ENCODE results near the gene PNPO.
A peak's percentile ranks its signal among the peaks of the same experiment; 100 is the strongest.
"Not testable (repeated sequence)": the region's sequence is repeated elsewhere in the genome, so short reads cannot be mapped to it uniquely, and the experiment has no call there.

Gene PNPO

GRCh38 chr17:47918991-47919390 is 22.4 kb upstream of the PNPO start:
- DNase-seq: no peak

DNA sequence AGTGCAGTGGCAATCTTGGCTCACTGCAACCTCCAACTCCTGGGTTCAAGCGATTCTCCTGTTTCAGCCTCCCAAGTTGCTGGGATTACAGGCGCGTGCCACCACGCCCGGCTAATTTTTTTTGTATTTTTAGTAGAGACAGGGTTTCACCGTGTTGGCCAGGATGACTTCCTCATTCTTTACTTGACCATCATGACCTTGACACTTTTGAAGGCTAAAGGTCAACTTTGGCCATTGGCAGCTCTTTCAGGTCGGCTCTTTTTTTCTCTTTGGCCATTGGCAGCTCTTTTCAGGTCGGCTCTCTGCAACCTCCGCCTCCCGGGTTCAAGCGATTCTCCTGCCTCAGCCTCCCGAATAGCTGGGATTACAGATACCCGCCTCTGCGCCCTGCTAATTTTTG is 21.5 kb upstream of the PNPO start:
- DNase-seq: not testable (repeated sequence)

DNA sequence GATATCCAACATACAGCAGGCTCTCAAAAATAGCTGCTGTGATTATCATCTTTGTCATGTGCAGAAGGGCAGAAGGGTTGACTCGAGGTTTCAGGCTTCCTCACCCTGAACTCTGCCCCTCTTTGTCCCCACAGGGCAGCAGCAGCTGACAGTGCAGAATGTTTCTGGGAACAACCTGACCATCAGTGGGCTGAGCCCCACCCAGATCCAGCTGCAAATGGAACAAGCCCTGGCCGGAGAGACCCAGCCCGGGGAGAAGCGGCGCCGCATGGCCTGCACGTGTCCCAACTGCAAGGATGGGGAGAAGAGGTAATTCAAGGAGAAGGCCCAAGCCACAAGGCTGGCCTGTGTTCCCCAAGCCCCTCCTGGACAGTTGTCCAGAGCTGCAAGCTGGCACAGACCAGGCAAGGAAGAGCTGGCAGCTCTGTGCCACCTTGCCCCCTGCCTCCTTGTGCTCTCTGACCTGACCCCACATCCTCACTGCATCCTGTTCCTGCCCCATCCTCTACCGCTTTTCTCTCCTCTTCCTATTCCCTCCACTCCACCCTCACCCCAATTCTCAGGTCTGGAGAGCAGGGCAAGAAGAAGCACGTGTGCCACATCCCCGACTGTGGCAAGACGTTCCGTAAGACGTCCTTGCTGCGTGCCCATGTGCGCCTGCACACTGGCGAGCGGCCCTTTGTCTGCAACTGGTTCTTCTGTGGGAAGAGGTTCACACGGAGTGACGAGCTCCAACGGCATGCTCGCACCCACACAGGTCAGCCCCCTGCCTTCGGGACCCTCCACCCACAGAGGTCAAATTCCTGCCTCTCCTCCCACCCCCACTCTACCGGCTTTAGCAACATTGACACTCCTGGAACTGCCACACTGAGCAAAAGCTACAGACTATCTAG is 16.3 kb upstream of the PNPO start:
- no peak for DNase-seq

DNA sequence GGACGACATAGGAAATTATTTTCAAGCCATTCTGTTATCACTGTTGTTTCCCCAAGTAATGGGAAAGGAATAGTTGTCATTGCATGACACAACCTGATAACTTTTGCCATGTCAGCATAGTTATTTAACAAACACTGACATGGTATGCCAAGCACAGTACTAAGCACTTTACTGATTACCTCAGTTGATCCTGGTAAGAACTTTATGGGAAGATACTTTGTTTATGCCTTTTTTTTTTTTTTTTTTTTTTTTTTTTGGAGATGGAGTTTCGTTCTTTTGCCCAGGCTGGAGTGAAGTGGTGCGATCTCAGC is 15.7 kb upstream of the PNPO start:
- DNase-seq: no peak

- no peak for DNase-seq
Measured at GRCh38 chr17:47927821-47928400, 13.5 kb upstream of the PNPO start.

DNA sequence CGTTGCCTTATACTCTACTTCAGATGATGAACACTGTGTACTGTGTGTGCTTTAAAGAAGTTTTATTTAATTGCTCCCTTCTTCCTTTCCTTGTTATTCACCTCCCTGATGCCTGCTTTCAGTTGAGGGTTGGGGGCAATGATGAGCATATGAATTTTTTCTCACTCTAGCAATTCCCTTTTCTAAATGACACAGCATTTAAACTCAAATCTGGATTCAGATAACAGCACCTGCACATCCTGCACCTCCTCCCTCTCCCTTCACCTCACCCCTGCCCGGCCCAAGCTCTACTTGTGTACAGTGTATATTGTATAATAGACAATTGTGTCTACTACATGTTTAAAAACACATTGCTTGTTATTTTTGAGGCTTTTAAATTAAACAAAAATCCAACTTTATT is 13.0 kb upstream of the PNPO start:
- no peak for DNase-seq

DNA sequence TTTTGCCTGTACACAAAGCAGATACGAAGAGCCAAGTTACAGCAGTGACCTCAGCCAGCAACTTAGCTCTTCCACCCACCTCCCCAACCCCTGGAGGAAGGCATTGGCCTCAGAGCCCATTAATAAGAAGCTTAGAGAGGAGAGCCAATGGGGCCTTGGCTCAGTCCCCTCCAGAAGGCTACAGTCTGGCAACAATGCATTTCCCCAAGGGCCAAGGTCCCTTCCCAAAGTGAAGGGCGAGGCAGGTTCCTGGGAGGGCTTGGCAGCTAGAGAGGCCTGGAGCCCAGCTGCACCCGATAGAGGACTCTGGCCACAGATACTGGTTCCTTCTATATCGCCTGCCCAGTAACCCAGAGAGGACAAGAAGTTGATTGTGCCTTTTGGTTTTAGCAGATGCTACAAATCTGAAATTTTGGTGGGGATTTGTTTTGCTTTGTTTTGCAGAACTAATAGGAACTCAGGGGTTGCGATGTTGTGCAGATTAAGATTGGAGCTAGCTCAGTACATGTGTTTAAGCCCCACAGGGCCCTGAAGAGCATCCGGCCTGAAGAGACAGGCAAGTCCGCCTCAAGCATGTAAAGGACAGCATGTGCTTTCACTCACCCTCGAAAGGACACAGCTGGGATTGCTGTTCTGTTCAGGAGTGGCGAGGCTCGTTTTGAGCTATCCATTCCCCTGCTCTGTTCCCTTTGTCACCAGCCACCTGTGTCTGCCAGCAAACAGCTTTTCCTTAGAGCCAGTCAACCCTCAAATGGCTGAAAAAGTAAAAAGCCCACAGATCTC is 12.0 kb upstream of the PNPO start:
- DNase-seq: no peak

GRCh38 chr17:47931848-47932247 is 9.5 kb upstream of the PNPO start:
- no peak for DNase-seq

DNA sequence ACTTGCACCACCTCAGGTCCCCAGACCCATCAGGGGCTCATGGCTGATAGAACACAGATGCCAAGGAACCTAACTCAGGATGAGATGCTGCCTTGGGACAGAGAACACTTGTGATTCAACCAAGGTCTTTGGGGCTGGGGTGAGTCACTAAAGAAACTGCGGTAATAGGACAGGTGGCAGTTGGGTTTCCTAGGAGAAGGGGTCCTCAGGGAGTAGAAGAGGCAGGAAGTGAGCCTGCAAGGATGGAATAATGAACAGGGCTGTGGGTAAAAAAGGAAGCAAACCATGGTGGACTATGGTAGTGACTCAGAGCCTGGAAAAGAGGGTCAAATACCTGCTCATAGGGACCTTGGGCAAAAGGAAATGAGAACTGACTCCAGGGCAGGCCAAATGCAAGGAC is 6.5 kb upstream of the PNPO start:
- no peak for DNase-seq

DNA sequence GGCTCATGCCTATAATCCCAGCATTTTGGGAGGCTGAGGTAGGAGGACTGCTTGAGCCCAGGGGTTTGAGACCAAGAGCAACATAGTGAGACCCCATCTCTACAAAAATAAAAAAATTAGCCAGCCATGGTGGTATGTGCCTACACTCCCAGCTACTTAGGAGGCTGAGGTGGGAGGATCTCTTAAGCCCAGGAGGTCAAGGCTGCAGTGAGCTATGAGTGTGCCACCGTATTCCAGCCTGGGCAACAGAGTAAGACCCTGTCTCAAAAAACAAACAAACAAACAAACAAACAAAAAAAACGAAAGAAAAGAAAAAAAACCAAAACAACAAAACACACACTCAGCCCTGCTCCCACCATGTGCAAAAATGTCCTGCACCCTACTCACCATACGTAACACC is 5.9 kb upstream of the PNPO start:
- not testable (repeated sequence) for DNase-seq

- no peak for DNase-seq
Measured at GRCh38 chr17:47935961-47936360, 5.4 kb upstream of the PNPO start.

- DNase-seq: no peak
Measured at GRCh38 chr17:47937941-47938340, 3.4 kb upstream of the PNPO start.

DNA sequence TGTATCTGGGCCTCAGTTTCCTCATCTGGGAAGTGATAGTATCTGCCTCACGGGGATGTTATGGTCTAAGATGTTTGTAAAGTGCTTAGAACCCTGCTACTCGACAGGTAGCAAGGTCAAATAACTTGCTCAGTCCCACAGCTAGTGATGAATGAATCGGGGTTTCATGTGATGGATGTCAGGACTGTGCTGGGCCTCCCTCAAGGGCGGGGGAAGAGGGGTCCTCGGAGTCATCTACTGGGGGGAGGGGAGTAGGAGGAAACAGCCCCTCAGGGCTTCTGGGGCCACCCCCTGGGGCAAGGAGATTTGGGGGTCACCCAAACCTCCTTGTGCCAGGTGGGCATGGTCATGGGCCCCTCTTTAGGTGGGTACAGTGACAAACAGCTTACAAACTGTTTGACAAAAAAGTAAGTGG is 732 bp downstream of the PNPO start:
- no peak for DNase-seq

GRCh38 chr17:47942568-47942967 is 1.2 kb downstream of the PNPO start:
- DNase-seq: peak in 1 of 2 experiments; percentile 18

DNA sequence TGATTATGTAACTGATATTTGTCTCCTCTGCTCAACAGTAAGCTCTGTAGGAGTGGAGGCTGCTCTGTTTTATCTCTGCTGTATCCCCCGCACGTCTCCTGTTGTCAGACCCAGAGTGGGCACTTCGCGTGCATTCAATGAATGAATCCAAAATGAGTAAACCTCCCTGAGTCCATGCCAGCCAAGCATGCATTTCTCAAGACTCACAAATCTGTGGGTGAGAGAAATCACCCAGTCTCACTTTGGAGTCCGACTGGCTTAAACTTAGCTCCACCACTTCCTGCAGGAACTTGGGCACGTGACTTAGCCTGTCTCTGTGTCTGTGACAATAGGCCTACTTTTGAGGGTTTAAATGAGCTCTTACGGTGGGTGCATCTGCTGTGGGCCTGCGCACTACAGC is 3.7 kb downstream of the PNPO start:
- no peak for DNase-seq

DNA sequence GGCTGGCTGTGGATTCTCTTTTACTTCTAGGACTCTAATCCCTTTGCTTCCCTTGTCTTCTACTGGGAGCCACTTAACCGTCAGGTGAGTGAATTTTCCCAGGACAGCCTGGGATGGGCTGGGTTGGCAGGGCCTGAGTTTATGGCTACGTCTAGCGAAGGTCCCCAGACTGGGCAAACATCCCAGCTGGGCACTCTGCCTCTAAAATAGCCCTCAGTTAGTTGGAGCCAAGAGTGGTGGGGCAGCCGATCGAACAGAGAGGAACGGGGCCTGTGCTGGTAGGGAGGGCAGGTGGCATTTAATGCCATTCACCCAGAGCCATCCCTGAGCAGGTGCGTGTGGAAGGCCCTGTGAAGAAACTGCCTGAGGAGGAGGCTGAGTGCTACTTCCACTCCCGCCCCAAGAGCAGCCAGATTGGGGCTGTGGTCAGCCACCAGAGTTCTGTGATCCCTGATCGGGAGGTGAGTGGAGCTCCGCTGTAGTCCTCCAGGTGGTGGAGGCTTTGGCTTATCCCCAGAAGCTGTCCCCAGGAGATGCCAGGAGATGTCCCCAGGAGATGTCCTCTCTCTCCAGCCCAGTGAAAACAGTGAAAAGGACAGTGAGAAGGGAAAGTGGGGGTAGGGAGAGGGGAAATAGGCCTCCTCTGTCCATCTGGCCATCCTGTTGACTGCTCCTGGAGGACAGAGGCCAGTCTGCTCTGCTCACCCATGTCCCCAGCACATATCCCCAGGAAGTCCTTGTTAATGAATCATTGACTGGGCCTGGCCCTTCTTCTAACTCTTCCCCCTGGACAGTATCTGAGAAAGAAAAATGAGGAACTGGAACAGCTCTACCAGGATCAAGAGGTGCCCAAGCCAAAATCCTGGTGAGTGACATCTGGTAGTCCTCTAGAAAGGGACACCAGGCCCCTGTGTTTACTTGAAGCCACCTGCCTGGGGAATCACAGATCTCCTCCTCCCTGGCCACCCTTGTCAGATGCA is 4.4 kb downstream of the PNPO start:
- DNase-seq: no peak

- no peak for DNase-seq
Measured at GRCh38 chr17:47946516-47946915, 5.1 kb downstream of the PNPO start.

DNA sequence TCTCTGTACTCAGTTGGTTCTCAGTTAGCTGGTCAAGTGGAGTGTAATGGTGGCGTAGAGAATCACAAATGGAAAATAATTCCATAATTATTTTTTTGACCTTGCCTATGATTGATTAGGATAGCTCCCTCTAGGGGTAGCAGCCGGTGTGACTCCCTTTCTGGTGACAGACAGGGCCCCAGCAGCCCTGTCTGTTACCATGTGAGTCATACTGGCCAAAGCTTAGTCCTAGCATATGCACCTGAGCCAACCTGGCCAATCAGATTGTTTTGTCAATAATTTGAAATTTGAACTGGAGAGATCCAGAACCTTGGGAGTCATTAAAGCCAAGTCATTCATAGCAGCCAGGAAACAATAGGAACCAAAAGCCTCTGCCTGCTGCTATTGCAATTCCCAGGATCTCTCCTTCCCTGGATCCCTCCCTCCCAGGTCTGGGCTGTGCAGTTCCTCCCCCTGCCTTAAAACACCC is 5.6 kb downstream of the PNPO start:
- peak; percentile 77 to 88 for DNase-seq

GRCh38 chr17:47948706-47949196 is 7.4 kb downstream of the PNPO start:
- no peak for DNase-seq

GRCh38 chr17:47949197-47949759 is 7.9 kb downstream of the PNPO start:
- peak; percentile 72 to 95 for DNase-seq

GRCh38 chr17:47949946-47950345 is 8.6 kb downstream of the PNPO start:
- DNase-seq: peak in 1 of 2 experiments; percentile 27

- peak in 1 of 2 experiments; percentile 23 for DNase-seq
Measured at GRCh38 chr17:47950448-47950847, 9.1 kb downstream of the PNPO start.
